Liver (tissue), 9 donors: ENCODE measurements around the gene QARS1. TPM values are rescaled to one million over a fixed set of nuclear protein-coding genes. Genes with fewer than 3 reads are reported as not detected.
A peak's percentile ranks its signal among the peaks of the same experiment; 100 is the strongest.

Source experiments
- DNase-seq: peaks from one replicate; pipeline ENCODE4 v3.0.0-alpha.2; 2017; ENCODE audit warnings: low spot score
- H3K27ac ChIP-seq, 2 donors: one replicate each; pipeline ENCODE4 v1.7.0; 2013; ENCODE audit warnings: inconsistent platforms in 2 of 2, low read length in 2 of 2, control low read depth in 1 of 2, low read depth in 1 of 2, mild to moderate bottlenecking in 1 of 2
- H3K27me3 ChIP-seq, 4 donors: one replicate each; pipeline versions ENCODE4 v1.6.1 to v1.7.0; 2013; ENCODE audit warnings: low read length in 3 of 4, inconsistent platforms in 1 of 4, mild to moderate bottlenecking in 1 of 4, moderate library complexity in 1 of 4; ENCODE audit not compliant: control insufficient read depth in 4 of 4, insufficient read depth in 4 of 4
- H3K36me3 ChIP-seq, 4 donors: one replicate each; pipeline versions ENCODE4 v1.6.1 to v1.7.0; 2013; ENCODE audit warnings: low read length in 3 of 4, mild to moderate bottlenecking in 3 of 4, low read depth in 1 of 4, moderate library complexity in 1 of 4; ENCODE audit not compliant: control insufficient read depth in 4 of 4, insufficient read depth in 3 of 4
- H3K4me1 ChIP-seq, 4 donors: one replicate each; pipeline versions ENCODE4 v1.6.1 to v1.7.0; 2013; ENCODE audit warnings: low read length in 3 of 4, mild to moderate bottlenecking in 3 of 4, moderate library complexity in 1 of 4; ENCODE audit not compliant: control insufficient read depth in 4 of 4, insufficient read depth in 4 of 4
- H3K4me3 ChIP-seq, 3 donors: one replicate each; pipeline versions ENCODE4 v1.6.1 to v1.7.0; 2013; ENCODE audit warnings: low read length in 3 of 3, control low read depth in 1 of 3, low read depth in 1 of 3, mild to moderate bottlenecking in 1 of 3
- H3K9ac ChIP-seq, 2 donors: one replicate each; pipeline ENCODE4 v1.7.0; 2013; ENCODE audit warnings: low read length in 2 of 2, mild to moderate bottlenecking in 2 of 2, moderate library complexity in 2 of 2, control low read depth in 1 of 2, low read depth in 1 of 2
- H3K9me3 ChIP-seq, 4 donors: one replicate each; pipeline versions ENCODE4 v1.6.1 to v1.7.0; 2013; ENCODE audit warnings: low read length in 3 of 4; ENCODE audit not compliant: control insufficient read depth in 4 of 4
- ATF3 ChIP-seq: IDR thresholded peaks from 2 replicates; pipeline ENCODE4 v1.6.1; 2016; ENCODE audit warnings: antibody characterized with exemption
- CTCF ChIP-seq: fragments of 150-350 bp; IDR thresholded peaks from 2 replicates; pipeline ENCODE4 v1.5.1; 2017; ENCODE audit warnings: improper control_type of control experiment, low read depth, low read length; ENCODE audit not compliant: missing input control
- EGR1 ChIP-seq, 2 donors: IDR thresholded peaks; 2 replicates each; pipeline ENCODE4 v1.6.1; 2016 to 2018; ENCODE audit warnings: antibody characterized with exemption in 2 of 2, low read depth in 2 of 2
- FOXA1 ChIP-seq: IDR thresholded peaks from 2 replicates; pipeline ENCODE4 v1.6.1; 2016; ENCODE audit warnings: antibody characterized with exemption
- FOXA2 ChIP-seq: IDR thresholded peaks from 2 replicates; pipeline ENCODE4 v1.6.1; 2016; ENCODE audit warnings: antibody characterized with exemption
- GABPA ChIP-seq, 2 donors: IDR thresholded peaks in 1 of 2; conservative IDR thresholded peaks in 1 of 2; 2 replicates each; pipeline ENCODE4 v1.6.1; 2016; ENCODE audit warnings: antibody characterized with exemption in 2 of 2, mild to moderate bottlenecking in 1 of 2, moderate library complexity in 1 of 2
- HNF4A ChIP-seq, 2 donors: conservative IDR thresholded peaks; 2 replicates each; pipeline ENCODE4 v1.6.1; 2016; ENCODE audit warnings: antibody characterized with exemption in 2 of 2, mild to moderate bottlenecking in 2 of 2
- HNF4G ChIP-seq: IDR thresholded peaks from 2 replicates; pipeline ENCODE4 v1.6.1; 2016; ENCODE audit warnings: antibody characterized with exemption
- JUND ChIP-seq, 2 donors: IDR thresholded peaks; 2 replicates each; pipeline ENCODE4 v1.6.1; 2016; ENCODE audit warnings: antibody characterized with exemption in 2 of 2
- NR2F2 ChIP-seq: IDR thresholded peaks from 2 replicates; pipeline ENCODE4 v1.6.1; 2016; ENCODE audit warnings: antibody characterized with exemption
- RAD21 ChIP-seq, 2 donors: IDR thresholded peaks; 2 replicates each; pipeline ENCODE4 v1.6.1; 2016; ENCODE audit warnings: antibody characterized with exemption in 2 of 2, mild to moderate bottlenecking in 2 of 2
- RXRA ChIP-seq, 2 donors: IDR thresholded peaks; 2 replicates each; pipeline ENCODE4 v1.6.1; 2017 to 2018; ENCODE audit warnings: antibody characterized with exemption in 2 of 2, mild to moderate bottlenecking in 1 of 2
- SP1 ChIP-seq: IDR thresholded peaks from 2 replicates; pipeline ENCODE4 v1.6.1; 2018; ENCODE audit warnings: antibody characterized with exemption, mild to moderate bottlenecking
- YY1 ChIP-seq: IDR thresholded peaks from 2 replicates; pipeline ENCODE4 v1.6.1; 2016; ENCODE audit warnings: antibody characterized with exemption, mild to moderate bottlenecking
- WGBS: extraction: QIAGEN DNeasy Blood & Tissue Kit; methylation state at CpG from one replicate; pipeline ENCODE4 v1.1.7; 2013; 5-methylcytosine and 5-hydroxymethylcytosine counted together
- polyA plus RNA-seq, 2 donors: library from polyadenylated mRNA; stranded (reverse) in 1 of 2; unstranded in 1 of 2; fragments of 200-250 nt in 1 of 2; fragments of >200 nt in 1 of 2; fragmentation: Nextera tagmentation in 1 of 2; extraction: Ambion mirVana in 1 of 2; gene quantifications; one replicate each; pipeline versions ENCODE4 v1.2.1 to v1.2.3, GENCODE V29; 2013 to 2015
- total RNA-seq, 2 donors: library from RNA; depleted of rRNA; stranded (reverse); fragments of >200 nt; gene quantifications; one replicate each; pipeline ENCODE4 v1.2.3, GENCODE V29; 2014
- TF ChIP-seq, protein P1 (sequence below): IDR thresholded peaks from 2 replicates; pipeline ENCODE4 v1.6.1; 2016; ENCODE audit warnings: antibody characterized with exemption
- TF ChIP-seq, protein P2 (sequence below): IDR thresholded peaks from 2 replicates; pipeline ENCODE4 v1.6.1; 2016; ENCODE audit warnings: antibody characterized with exemption, mild to moderate bottlenecking
- TF ChIP-seq, protein P3 (sequence below): IDR thresholded peaks from 2 replicates; pipeline ENCODE4 v1.6.1; 2016; ENCODE audit warnings: antibody characterized with exemption
- donor health status: healthy.
- donor health status: healthy.
- donor health status: healthy.
- donor health status: healthy.
- donor health status: healthy.

Gene QARS1
- total and polyA plus RNA-seq, 4 donors: 58.0 to 226 (median 145) TPM

DNA sequence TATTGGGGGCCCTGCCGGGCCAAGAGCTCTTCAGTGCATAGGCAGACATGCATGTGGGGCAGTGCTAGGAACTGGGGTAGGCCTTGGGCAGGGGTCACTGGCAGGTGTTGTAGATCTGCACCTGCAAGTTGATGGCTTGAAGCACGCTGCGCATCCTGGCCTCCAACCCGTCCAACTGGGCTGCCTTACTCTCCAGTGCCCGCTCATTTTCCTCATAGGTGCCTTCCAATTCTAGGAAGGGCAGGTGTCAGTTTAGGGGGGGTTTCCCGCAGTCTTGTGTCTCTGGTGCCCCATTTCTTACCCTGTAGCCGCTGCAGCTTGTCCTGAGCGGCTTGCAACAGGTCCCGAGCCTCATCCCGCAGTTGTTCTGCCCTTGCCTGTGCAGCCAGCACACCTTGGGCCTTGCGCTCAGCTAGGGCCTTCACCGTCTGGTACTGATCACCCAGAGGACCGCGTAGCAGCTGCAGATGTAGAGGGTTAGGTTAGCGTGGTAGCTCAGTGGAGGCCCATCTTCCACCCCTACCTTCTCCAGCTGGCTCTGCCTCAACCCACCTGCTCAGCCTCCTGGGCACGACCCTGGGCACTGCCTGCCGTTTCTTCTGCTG lies 16.7 kb upstream of the QARS1 start (continued):
- no peak for TF ChIP-seq RXRA (IDR thresholded peaks at IDR 0.05)

DNA sequence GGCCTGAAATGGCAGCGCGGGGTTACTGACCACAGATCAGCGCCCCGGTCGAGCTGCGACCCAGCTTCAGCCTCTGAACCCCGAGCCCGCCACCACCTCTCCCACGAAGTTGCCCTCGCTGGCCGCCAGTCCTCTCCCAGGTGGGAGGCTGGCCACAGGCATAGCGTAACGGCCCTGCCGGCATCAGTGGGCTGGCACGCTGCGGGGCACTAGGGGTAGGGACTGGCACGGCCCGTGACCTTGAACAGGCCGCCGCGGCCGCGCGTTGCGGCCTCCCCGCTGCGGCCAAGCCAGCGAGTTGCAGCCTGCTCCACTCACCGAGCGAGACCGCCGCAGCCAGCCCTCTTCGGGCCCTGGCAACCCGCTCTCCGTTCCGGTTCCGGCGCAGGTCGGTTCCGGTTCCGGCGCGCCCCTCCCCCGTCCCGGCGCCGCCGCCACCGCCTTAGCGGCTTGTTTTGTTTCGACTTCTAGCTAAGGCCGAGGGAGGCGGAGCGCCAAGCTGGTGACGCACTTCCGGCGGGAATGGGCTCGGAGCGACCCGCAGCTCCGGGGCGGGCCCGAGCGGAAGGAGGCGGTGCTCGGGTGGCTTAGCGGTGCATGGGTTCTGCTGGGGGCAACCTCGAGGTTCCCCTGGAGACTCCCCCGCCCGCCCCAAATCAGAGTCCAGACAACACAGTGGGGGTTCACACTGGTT lies 16.0 kb upstream of the QARS1 start, which contains the start of gene USP19:
Gene USP19, minus strand, starts transcription at position 386 of the 694 bp plus-strand sequence. CDS start 1,678 bp downstream, outside the sequence.
- peak; percentile 94 for DNase-seq
- peak within 1 kb of the TSS; percentile 83 to 89 for H3K27ac ChIP-seq
- TF ChIP-seq HNF4A (conservative IDR thresholded peaks at IDR 0.05) (no peak), JUND (IDR thresholded peaks at IDR 0.05) (no peak), CTCF (no peak), EGR1 (IDR thresholded peaks at IDR 0.05; ENCODE audit: low read depth in 2 of 2) (peak in 1 of 2 donors; percentile 49), RXRA (IDR thresholded peaks at IDR 0.05) (no peak), SP1 (peak; percentile 68), YY1 (no peak), HNF4G (no peak), FOXA1 (no peak), GABPA (IDR thresholded peaks at IDR 0.05 in 1 of 2, conservative IDR thresholded peaks at IDR 0.05 in 1 of 2) (peak; percentile 87 to 97), FOXA2 (no peak), RAD21 (IDR thresholded peaks at IDR 0.05) (no peak), ATF3 (no peak), NR2F2 (no peak)
- TF ChIP-seq, protein P1, sequence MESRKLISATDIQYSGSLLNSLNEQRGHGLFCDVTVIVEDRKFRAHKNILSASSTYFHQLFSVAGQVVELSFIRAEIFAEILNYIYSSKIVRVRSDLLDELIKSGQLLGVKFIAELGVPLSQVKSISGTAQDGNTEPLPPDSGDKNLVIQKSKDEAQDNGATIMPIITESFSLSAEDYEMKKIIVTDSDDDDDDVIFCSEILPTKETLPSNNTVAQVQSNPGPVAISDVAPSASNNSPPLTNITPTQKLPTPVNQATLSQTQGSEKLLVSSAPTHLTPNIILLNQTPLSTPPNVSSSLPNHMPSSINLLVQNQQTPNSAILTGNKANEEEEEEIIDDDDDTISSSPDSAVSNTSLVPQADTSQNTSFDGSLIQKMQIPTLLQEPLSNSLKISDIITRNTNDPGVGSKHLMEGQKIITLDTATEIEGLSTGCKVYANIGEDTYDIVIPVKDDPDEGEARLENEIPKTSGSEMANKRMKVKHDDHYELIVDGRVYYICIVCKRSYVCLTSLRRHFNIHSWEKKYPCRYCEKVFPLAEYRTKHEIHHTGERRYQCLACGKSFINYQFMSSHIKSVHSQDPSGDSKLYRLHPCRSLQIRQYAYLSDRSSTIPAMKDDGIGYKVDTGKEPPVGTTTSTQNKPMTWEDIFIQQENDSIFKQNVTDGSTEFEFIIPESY: no peak
- TF ChIP-seq, protein P2, sequence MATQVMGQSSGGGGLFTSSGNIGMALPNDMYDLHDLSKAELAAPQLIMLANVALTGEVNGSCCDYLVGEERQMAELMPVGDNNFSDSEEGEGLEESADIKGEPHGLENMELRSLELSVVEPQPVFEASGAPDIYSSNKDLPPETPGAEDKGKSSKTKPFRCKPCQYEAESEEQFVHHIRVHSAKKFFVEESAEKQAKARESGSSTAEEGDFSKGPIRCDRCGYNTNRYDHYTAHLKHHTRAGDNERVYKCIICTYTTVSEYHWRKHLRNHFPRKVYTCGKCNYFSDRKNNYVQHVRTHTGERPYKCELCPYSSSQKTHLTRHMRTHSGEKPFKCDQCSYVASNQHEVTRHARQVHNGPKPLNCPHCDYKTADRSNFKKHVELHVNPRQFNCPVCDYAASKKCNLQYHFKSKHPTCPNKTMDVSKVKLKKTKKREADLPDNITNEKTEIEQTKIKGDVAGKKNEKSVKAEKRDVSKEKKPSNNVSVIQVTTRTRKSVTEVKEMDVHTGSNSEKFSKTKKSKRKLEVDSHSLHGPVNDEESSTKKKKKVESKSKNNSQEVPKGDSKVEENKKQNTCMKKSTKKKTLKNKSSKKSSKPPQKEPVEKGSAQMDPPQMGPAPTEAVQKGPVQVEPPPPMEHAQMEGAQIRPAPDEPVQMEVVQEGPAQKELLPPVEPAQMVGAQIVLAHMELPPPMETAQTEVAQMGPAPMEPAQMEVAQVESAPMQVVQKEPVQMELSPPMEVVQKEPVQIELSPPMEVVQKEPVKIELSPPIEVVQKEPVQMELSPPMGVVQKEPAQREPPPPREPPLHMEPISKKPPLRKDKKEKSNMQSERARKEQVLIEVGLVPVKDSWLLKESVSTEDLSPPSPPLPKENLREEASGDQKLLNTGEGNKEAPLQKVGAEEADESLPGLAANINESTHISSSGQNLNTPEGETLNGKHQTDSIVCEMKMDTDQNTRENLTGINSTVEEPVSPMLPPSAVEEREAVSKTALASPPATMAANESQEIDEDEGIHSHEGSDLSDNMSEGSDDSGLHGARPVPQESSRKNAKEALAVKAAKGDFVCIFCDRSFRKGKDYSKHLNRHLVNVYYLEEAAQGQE: no peak
- TF ChIP-seq, protein P3, sequence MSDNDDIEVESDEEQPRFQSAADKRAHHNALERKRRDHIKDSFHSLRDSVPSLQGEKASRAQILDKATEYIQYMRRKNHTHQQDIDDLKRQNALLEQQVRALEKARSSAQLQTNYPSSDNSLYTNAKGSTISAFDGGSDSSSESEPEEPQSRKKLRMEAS: no peak
- 1% methylated on average over 70 of the region's 70 CpGs for WGBS
- peak within 1 kb of the TSS; percentile 79 to 91 for H3K9ac ChIP-seq
- peaks cover 4 to 16% (median 13%) of the 10 kb centered on the region in 4 donors for H3K4me1 ChIP-seq
- H3K4me3 ChIP-seq: peak within 1 kb of the TSS; percentile 90 to 94 (median 91)
- H3K27me3 ChIP-seq: no peaks in the 10 kb centered on the region
- no peaks in the 10 kb centered on the region for H3K9me3 ChIP-seq
- H3K36me3 ChIP-seq: peaks cover 20 to 63% (median 37%) of the 10 kb centered on the region in 4 donors
